ENCODE measurements around the gene TOLLIP.
"Not testable (repeated sequence)": the region's sequence is repeated elsewhere in the genome, so short reads cannot be mapped to it uniquely, and the experiment has no call there.

Gene TOLLIP

DNA sequence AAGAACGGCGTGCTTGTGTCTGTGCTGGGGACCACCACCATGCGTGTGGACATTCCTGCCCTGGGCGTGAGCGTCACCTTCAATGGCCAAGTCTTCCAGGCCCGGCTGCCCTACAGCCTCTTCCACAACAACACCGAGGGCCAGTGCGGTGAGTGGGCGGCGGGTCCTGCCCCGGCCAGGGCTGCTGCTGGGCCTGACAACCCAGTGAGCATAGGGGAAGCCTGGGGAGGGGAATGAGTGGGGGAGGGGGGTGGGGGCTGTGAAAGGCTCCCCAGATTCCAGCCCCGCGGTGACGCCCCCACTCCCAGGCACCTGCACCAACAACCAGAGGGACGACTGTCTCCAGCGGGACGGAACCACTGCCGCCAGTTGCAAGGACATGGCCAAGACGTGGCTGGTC is 54.7 kb downstream of the TOLLIP start:
- FAIRE-seq (no peak), DNase-seq (ENCODE audit: insufficient read length, low spot score) (no peak)
- no peak for TF ChIP-seq POU2F2 (IDR thresholded peaks at IDR 0.05; ENCODE audit: low read depth, low read length)
- no peak for TF ChIP-seq POLR2A (IDR thresholded peaks at IDR 0.05; ENCODE audit: low read depth, low read length)
- no peak for TF ChIP-seq POLR2AphosphoS5 (IDR thresholded peaks at IDR 0.05; ENCODE audit: low read depth, low read length)

- FAIRE-seq = no peak
- no peak for TF ChIP-seq SPI1 (IDR thresholded peaks at IDR 0.05; ENCODE audit: low read depth, low read length)
- no peak for TF ChIP-seq TAF1 (IDR thresholded peaks at IDR 0.05; ENCODE audit: low read depth, low read length)
- TF ChIP-seq POLR2AphosphoS5 (IDR thresholded peaks at IDR 0.05; ENCODE audit: low read depth, low read length) = no peak
- no peak for TF ChIP-seq POLR2A (IDR thresholded peaks at IDR 0.05; ENCODE audit: low read depth, low read length)
- no peak for TF ChIP-seq POU2F2 (IDR thresholded peaks at IDR 0.05; ENCODE audit: low read depth, low read length)
- no peak for TF ChIP-seq PAX5 (IDR thresholded peaks at IDR 0.05; ENCODE audit: insufficient read depth, low read length, severe bottlenecking)
Observed at GRCh38 chr11:1254086-1254648, 55.3 kb downstream of the TOLLIP start.

GRCh38 chr11:1253103-1253485 is 56.3 kb downstream of the TOLLIP start:
- no peak for TF ChIP-seq SPI1 (IDR thresholded peaks at IDR 0.05; ENCODE audit: low read depth, low read length)
- TF ChIP-seq POU2F2 (IDR thresholded peaks at IDR 0.05; ENCODE audit: low read depth, low read length) = no peak
- TF ChIP-seq POLR2AphosphoS5 (IDR thresholded peaks at IDR 0.05; ENCODE audit: low read depth, low read length) = no peak
- TF ChIP-seq PAX5 (IDR thresholded peaks at IDR 0.05; ENCODE audit: insufficient read depth, low read length, severe bottlenecking) = no peak
- no peak for TF ChIP-seq POLR2A (IDR thresholded peaks at IDR 0.05; ENCODE audit: low read depth, low read length)
- TF ChIP-seq TAF1 (IDR thresholded peaks at IDR 0.05; ENCODE audit: low read depth, low read length) = no peak
- FAIRE-seq = no peak
- no peak for DNase-seq (ENCODE audit: insufficient read length, low spot score)

More at GRCh38 chr11:1254086-1254648, 55.3 kb downstream of the TOLLIP start:
- no peak for DNase-seq (ENCODE audit: insufficient read length, low spot score)

GRCh38 chr11:1252371-1253102 is 56.9 kb downstream of the TOLLIP start:
- TF ChIP-seq SPI1 (IDR thresholded peaks at IDR 0.05; ENCODE audit: low read depth, low read length) = no peak
- TF ChIP-seq TAF1 (IDR thresholded peaks at IDR 0.05; ENCODE audit: low read depth, low read length) = no peak
- TF ChIP-seq PAX5 (IDR thresholded peaks at IDR 0.05; ENCODE audit: insufficient read depth, low read length, severe bottlenecking) = no peak
- no peak for TF ChIP-seq POLR2A (IDR thresholded peaks at IDR 0.05; ENCODE audit: low read depth, low read length)
- TF ChIP-seq POU2F2 (IDR thresholded peaks at IDR 0.05; ENCODE audit: low read depth, low read length) = no peak
- TF ChIP-seq POLR2AphosphoS5 (IDR thresholded peaks at IDR 0.05; ENCODE audit: low read depth, low read length) = no peak
- FAIRE-seq = no peak

DNA sequence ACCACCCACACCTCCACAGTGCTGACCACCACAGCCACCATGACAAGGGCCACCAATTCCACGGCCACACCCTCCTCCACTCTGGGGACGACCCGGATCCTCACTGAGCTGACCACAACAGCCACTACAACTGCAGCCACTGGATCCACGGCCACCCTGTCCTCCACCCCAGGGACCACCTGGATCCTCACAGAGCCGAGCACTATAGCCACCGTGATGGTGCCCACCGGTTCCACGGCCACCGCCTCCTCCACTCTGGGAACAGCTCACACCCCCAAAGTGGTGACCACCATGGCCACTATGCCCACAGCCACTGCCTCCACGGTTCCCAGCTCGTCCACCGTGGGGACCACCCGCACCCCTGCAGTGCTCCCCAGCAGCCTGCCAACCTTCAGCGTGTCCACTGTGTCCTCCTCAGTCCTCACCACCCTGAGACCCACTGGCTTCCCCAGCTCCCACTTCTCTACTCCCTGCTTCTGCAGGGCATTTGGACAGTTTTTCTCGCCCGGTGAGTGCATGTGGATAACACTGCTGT is 58.1 kb downstream of the TOLLIP start:
- DNase-seq (ENCODE audit: insufficient read length, low spot score) = no peak
- FAIRE-seq = no peak
- TF ChIP-seq SPI1 (IDR thresholded peaks at IDR 0.05; ENCODE audit: low read depth, low read length) (no peak), POU2F2 (IDR thresholded peaks at IDR 0.05; ENCODE audit: low read depth, low read length) (no peak), POLR2A (IDR thresholded peaks at IDR 0.05; ENCODE audit: low read depth, low read length) (no peak), TAF1 (IDR thresholded peaks at IDR 0.05; ENCODE audit: low read depth, low read length) (no peak), PAX5 (IDR thresholded peaks at IDR 0.05; ENCODE audit: insufficient read depth, low read length, severe bottlenecking) (no peak), POLR2AphosphoS5 (IDR thresholded peaks at IDR 0.05; ENCODE audit: low read depth, low read length) (no peak)

More at GRCh38 chr11:1252371-1253102, 56.9 kb downstream of the TOLLIP start:
- no peak for DNase-seq (ENCODE audit: insufficient read length, low spot score)

DNA sequence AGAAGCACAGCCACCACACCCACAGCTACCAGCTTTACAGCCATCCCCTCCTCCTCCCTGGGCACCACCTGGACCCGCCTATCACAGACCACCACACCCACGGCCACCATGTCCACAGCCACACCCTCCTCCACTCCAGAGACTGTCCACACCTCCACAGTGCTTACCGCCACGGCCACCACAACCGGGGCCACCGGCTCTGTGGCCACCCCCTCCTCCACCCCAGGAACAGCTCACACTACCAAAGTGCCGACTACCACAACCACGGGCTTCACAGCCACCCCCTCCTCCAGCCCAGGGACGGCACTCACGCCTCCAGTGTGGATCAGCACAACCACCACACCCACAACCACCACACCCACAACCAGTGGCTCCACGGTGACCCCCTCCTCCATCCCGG is 59.0 kb downstream of the TOLLIP start:
- not testable (repeated sequence) for FAIRE-seq; DNase-seq (ENCODE audit: insufficient read length, low spot score)

DNA sequence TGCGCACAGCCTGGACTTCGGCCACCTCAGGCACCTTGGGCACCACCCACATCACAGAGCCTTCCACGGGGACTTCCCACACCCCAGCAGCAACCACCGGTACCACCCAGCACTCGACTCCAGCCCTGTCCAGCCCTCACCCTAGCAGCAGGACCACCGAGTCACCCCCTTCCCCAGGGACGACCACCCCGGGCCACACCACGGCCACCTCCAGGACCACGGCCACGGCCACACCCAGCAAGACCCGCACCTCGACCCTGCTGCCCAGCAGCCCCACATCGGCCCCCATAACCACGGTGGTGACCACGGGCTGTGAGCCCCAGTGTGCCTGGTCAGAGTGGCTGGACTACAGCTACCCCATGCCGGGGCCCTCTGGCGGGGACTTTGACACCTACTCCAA is 60.5 kb downstream of the TOLLIP start:
- not testable (repeated sequence) for DNase-seq (ENCODE audit: insufficient read length, low spot score); FAIRE-seq

DNA sequence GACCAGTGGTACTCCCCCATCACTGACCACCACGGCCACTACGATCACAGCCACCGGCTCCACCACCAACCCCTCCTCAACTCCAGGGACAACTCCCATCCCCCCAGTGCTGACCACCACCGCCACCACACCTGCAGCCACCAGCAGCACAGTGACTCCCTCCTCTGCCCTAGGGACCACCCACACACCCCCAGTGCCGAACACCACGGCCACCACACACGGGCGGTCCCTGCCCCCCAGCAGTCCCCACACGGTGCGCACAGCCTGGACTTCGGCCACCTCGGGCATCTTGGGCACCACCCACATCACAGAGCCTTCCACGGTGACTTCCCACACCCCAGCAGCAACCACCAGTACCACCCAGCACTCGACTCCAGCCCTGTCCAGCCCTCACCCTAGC is 62.4 kb downstream of the TOLLIP start:
- FAIRE-seq; DNase-seq (ENCODE audit: insufficient read length, low spot score): not testable (repeated sequence)

GRCh38 chr11:1246301-1246700 is 63.1 kb downstream of the TOLLIP start:
- DNase-seq (ENCODE audit: insufficient read length, low spot score); FAIRE-seq: not testable (repeated sequence)

GRCh38 chr11:1245717-1246116 is 63.7 kb downstream of the TOLLIP start:
- DNase-seq (ENCODE audit: insufficient read length, low spot score); FAIRE-seq: not testable (repeated sequence)

DNA sequence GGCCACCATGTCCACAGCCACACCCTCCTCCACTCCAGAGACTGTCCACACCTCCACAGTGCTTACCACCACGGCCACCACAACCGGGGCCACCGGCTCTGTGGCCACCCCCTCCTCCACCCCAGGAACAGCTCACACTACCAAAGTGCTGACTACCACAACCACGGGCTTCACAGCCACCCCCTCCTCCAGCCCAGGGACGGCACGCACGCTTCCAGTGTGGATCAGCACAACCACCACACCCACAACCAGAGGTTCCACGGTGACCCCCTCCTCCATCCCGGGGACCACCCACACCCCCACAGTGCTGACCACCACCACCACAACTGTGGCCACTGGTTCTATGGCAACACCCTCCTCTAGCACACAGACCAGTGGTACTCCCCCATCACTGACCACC is 64.9 kb downstream of the TOLLIP start:
- FAIRE-seq; DNase-seq (ENCODE audit: insufficient read length, low spot score): not testable (repeated sequence)

- DNase-seq (ENCODE audit: insufficient read length, low spot score); FAIRE-seq: not testable (repeated sequence)
Observed at GRCh38 chr11:1243521-1243920, 65.9 kb downstream of the TOLLIP start.

GRCh38 chr11:1242751-1243150 is 66.7 kb downstream of the TOLLIP start:
- FAIRE-seq; DNase-seq (ENCODE audit: insufficient read length, low spot score): not testable (repeated sequence)

Data from GM12891 (cell line).